ENCODE measurements around the gene GMDS. TPM values are rescaled to one million over a fixed set of nuclear protein-coding genes. Genes with fewer than 3 reads are reported as not detected.

GMDS gene
- total and polyA plus RNA-seq, 2 donors (not counting 3 experiments of a cell fraction or from before 2014, with no cell fraction given): 9.8 to 23.5 TPM

DNA sequence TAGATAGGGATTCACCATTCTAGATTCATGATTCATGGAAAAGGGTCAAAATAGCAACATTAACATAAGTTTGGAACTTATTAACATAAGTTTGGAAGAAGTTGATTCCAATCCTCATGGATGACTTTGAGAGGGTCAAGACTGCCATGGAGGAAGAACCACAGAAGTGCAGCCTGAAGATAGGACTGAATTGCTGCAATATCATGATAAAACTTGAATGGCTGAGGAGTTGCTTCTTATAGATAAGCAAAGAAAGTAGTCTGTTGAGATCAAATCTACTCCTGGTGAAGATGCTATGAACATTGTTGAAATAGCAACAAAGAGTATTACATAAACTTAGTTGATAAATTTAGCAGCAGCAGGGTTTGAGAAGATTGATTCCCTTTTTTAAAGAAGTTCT, 62.2 kb downstream of the GMDS start:
- no peak overlapping the region for H3K27ac ChIP-seq (ENCODE audit: insufficient read depth, low read depth, low read length)
- no peaks in the 10 kb centered on the region for H4K20me1 ChIP-seq (replicated peaks; ENCODE audit: control insufficient read depth, extremely low read depth, insufficient read depth, low read length)
- no peak overlapping the region for H3K4me3 ChIP-seq (replicated peaks in 1 of 3; ENCODE audit: insufficient read depth in 1 of 3, low read depth in 1 of 3, low read length in 3 of 3)
- H3K4me1 ChIP-seq (ENCODE audit: control insufficient read depth, extremely low read depth, insufficient read depth, low read length): no peaks in the 10 kb centered on the region
- dilution Hi-C loops (cut with MboI; ENCODE audit: extremely low pct_ligation_motif_present, low sequenced_read_pairs): no loop called here
- no peak overlapping the region for H3K4me2 ChIP-seq (ENCODE audit: insufficient read depth, low read length)
- DNase-seq (ENCODE audit: low read depth, low spot score): no peak
- no peak overlapping the region for H2AFZ ChIP-seq (ENCODE audit: low read depth, low read length)
- no peaks in the 10 kb centered on the region for H3K9me3 ChIP-seq (replicated peaks; ENCODE audit: control insufficient read depth, insufficient read depth, low read length)
- ChIA-PET CTCF (no interaction called here), POLR2A (no interaction called here)
- H3K36me3 ChIP-seq (ENCODE audit: control insufficient read depth in 2 of 2, extremely low read depth in 1 of 2, insufficient read depth in 2 of 2, low read length in 2 of 2): no peaks in the 10 kb centered on the region
- no TSS peak for BruUV-seq (replicated peaks)
- no peaks in the 10 kb centered on the region for H3K27me3 ChIP-seq (ENCODE audit: control insufficient read depth in 2 of 2, insufficient read depth in 2 of 2, low read length in 2 of 2)
- no peaks in the 10 kb centered on the region for H3K9me1 ChIP-seq (replicated peaks; ENCODE audit: control insufficient read depth, extremely low read depth, insufficient read depth, low read length)
- intact Hi-C loops (cut with micrococcal nuclease): no loop called here
- no peak for FAIRE-seq
- TF ChIP-seq JUN (IDR thresholded peaks at IDR 0.05; ENCODE audit: borderline replicate concordance, insufficient read depth, insufficient read length, low read depth) (no peak), FOS (IDR thresholded peaks at IDR 0.05; ENCODE audit: borderline replicate concordance, insufficient read depth, low read length) (no peak), POLR2A (IDR thresholded peaks at IDR 0.05; ENCODE audit: low read depth, low read length) (no peak), GATA2 (IDR thresholded peaks at IDR 0.05; ENCODE audit: insufficient read depth, insufficient read length, low read depth, low read length) (no peak), MYC (IDR thresholded peaks at IDR 0.05; ENCODE audit: low read depth, low read length) (no peak), POLR2AphosphoS5 (IDR thresholded peaks at IDR 0.05; ENCODE audit: insufficient read depth, low read depth, low read length) (no peak), EZH2 (IDR thresholded peaks at IDR 0.05; ENCODE audit: borderline replicate concordance, low read depth, low read length, severe bottlenecking) (no peak)
- TF ChIP-seq, protein P1, sequence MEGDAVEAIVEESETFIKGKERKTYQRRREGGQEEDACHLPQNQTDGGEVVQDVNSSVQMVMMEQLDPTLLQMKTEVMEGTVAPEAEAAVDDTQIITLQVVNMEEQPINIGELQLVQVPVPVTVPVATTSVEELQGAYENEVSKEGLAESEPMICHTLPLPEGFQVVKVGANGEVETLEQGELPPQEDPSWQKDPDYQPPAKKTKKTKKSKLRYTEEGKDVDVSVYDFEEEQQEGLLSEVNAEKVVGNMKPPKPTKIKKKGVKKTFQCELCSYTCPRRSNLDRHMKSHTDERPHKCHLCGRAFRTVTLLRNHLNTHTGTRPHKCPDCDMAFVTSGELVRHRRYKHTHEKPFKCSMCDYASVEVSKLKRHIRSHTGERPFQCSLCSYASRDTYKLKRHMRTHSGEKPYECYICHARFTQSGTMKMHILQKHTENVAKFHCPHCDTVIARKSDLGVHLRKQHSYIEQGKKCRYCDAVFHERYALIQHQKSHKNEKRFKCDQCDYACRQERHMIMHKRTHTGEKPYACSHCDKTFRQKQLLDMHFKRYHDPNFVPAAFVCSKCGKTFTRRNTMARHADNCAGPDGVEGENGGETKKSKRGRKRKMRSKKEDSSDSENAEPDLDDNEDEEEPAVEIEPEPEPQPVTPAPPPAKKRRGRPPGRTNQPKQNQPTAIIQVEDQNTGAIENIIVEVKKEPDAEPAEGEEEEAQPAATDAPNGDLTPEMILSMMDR (IDR thresholded peaks at IDR 0.05; ENCODE audit: extremely low read depth in 1 of 2, insufficient read depth in 1 of 2, low read depth in 1 of 2, low read length in 2 of 2): no peak
- TF ChIP-seq, protein P2, sequence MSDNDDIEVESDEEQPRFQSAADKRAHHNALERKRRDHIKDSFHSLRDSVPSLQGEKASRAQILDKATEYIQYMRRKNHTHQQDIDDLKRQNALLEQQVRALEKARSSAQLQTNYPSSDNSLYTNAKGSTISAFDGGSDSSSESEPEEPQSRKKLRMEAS (IDR thresholded peaks at IDR 0.05; ENCODE audit: insufficient read depth, insufficient read length): no peak
- no peaks in the 10 kb centered on the region for H3K79me2 ChIP-seq (ENCODE audit: control insufficient read depth, insufficient read depth, low read length)
- no peak overlapping the region for H3K9ac ChIP-seq (replicated peaks; ENCODE audit: extremely low read depth, insufficient read depth, low read length)

All from endothelial cell of umbilical vein (primary cell).